MCF 10A (cell line): ENCODE data around the gene ESPN. TPM values are rescaled to one million over a fixed set of nuclear protein-coding genes. Genes with fewer than 3 reads are reported as not detected.

Experiments
- BruUV-seq: library from RNA; stranded (reverse); fragments of 400-500 nt; replicated peaks from 2 replicates; lab custom pipeline; 2021; lab: Mats Ljungman, UMichigan
- CTCF ChIA-PET: fragments of 300-600 bp; sonication (Branson Sonifier 250); formaldehyde crosslinking; extraction: SDS; loops from one replicate; lab custom pipeline; 2021; ENCODE audit warnings: antibody characterized with exemption, inconsistent platforms; lab: Yijun Ruan, JAX
- POLR2A ChIA-PET: fragments of 300-600, 350-650 bp; sonication (Branson Sonifier 250); formaldehyde crosslinking; extraction: SDS; loops from one replicate; lab custom pipeline; 2020; ENCODE audit warnings: antibody characterized with exemption, inconsistent platforms; lab: Yijun Ruan, JAX
- DNase-seq: peaks from one replicate; pipeline ENCODE4 v3.0.0-alpha.2; 2018; ENCODE audit not compliant: unreplicated experiment
- H3K27ac Mint-ChIP-seq: one replicate; pipeline ENCODE4 v1.8.0; 2022; ENCODE audit warnings: mild to moderate bottlenecking, low read depth, mixed read lengths; ENCODE audit not compliant: unreplicated experiment
- H3K27me3 Mint-ChIP-seq: one replicate; pipeline ENCODE4 v1.8.0; 2022; ENCODE audit warnings: mixed read lengths; ENCODE audit not compliant: insufficient read depth, unreplicated experiment
- H3K36me3 Mint-ChIP-seq: one replicate; pipeline ENCODE4 v1.8.0; 2022; ENCODE audit warnings: mild to moderate bottlenecking, moderate library complexity, mixed read lengths; ENCODE audit not compliant: insufficient read depth, unreplicated experiment
- H3K4me1 Mint-ChIP-seq: one replicate; pipeline ENCODE4 v1.8.0; 2022; ENCODE audit warnings: mixed read lengths; ENCODE audit not compliant: insufficient read depth, unreplicated experiment
- H3K4me3 Mint-ChIP-seq: one replicate; pipeline ENCODE4 v1.8.0; 2022; ENCODE audit warnings: mild to moderate bottlenecking, moderate library complexity, mixed read lengths; ENCODE audit not compliant: unreplicated experiment
- H3K9me3 Mint-ChIP-seq: one replicate; pipeline ENCODE4 v1.8.0; 2022; ENCODE audit warnings: mixed read lengths; ENCODE audit not compliant: unreplicated experiment
- CTCF ChIP-seq: fragments of 200-600 bp; IDR thresholded peaks from one replicate; pipeline ENCODE4 v1.8.0; 2022; ENCODE audit warnings: antibody characterized with exemption, mild to moderate bottlenecking; ENCODE audit not compliant: unreplicated experiment
- intact Hi-C: fragments of 100-400 bp; cut with micrococcal nuclease; formaldehyde crosslinking; loops from 2 replicates; pipeline ENCODE4 v1.14.1; 2022
- total RNA-seq: library from RNA; stranded (reverse); gene quantifications from 2 replicates; pipeline ENCODE4 v1.2.3, GENCODE V29; 2022

The ESPN gene
- total RNA-seq, 1 experiment from 2014 or later = 0.68 TPM

GRCh38 chr1:6473974-6474814, 49.6 kb downstream of the ESPN start:
- H3K9me3 Mint-ChIP-seq = no peaks in the 10 kb centered on the region
- BruUV-seq = no TSS peak
- CTCF ChIA-PET = interaction anchor here (0.6 to 1.1 kb wide), 3 partner anchors 15 to 404 kb away, joined by 3 to 6 read pairs (median 3); no protein-coding TSS in a partner anchor
- H3K27me3 Mint-ChIP-seq = no peaks in the 10 kb centered on the region
- intact Hi-C loops = loop anchor here (2.0 kb wide), 2 partner anchors 51 to 227 kb away; no protein-coding TSS in a partner anchor
- no peak for TF ChIP-seq CTCF
- H3K4me1 Mint-ChIP-seq = peaks cover 13% of the 10 kb centered on the region
- no peak for DNase-seq
- POLR2A ChIA-PET = interaction anchor here (3.2 kb wide), 1 partner anchor 17 kb away, joined by 15 read pairs; the partner anchor contains the start of gene PLEKHG5
- H3K4me3 Mint-ChIP-seq = no peak overlapping the region
- no peak overlapping the region for H3K27ac Mint-ChIP-seq
- H3K36me3 Mint-ChIP-seq = peaks cover 34% of the 10 kb centered on the region

GRCh38 chr1:6474815-6475282, 50.3 kb downstream of the ESPN start:
- ChIA-PET CTCF (interaction anchor here (0.6 kb wide), 1 partner anchor 403 kb away, joined by 3 read pairs; no protein-coding TSS in a partner anchor), POLR2A (no interaction called here)
- intact Hi-C loops = loop anchor here (2.0 kb wide), 2 partner anchors 52 to 228 kb away; no protein-coding TSS in a partner anchor
- no peaks in the 10 kb centered on the region for H3K9me3 Mint-ChIP-seq
- BruUV-seq = no TSS peak
- no peak overlapping the region for H3K27ac Mint-ChIP-seq
- no peak for TF ChIP-seq CTCF
- H3K27me3 Mint-ChIP-seq = no peaks in the 10 kb centered on the region
- peaks cover 30% of the 10 kb centered on the region for H3K36me3 Mint-ChIP-seq
- no peak for DNase-seq
- peaks cover 13% of the 10 kb centered on the region for H3K4me1 Mint-ChIP-seq
- no peak overlapping the region for H3K4me3 Mint-ChIP-seq

GRCh38 chr1:6475381-6476133, 51.0 kb downstream of the ESPN start:
- intact Hi-C loops = loop anchor here (2.0 kb wide), 2 partner anchors 53 to 229 kb away; no protein-coding TSS in a partner anchor
- peak; percentile 52 for DNase-seq
- ChIA-PET CTCF (interaction anchor here (0.6 to 3.2 kb wide), 16 partner anchors 7 to 487 kb away, joined by 3 to 18 read pairs (median 4); partner anchors contain the start of gene TNFRSF25), POLR2A (interaction anchor here (1.3 kb wide), 1 partner anchor 13 kb away, joined by 9 read pairs; no protein-coding TSS in a partner anchor)
- H3K4me3 Mint-ChIP-seq = no peak overlapping the region
- H3K27me3 Mint-ChIP-seq = no peaks in the 10 kb centered on the region
- H3K36me3 Mint-ChIP-seq = peaks cover 27% of the 10 kb centered on the region
- TF ChIP-seq CTCF = peak; percentile 90
- H3K27ac Mint-ChIP-seq = no peak overlapping the region
- no peaks in the 10 kb centered on the region for H3K9me3 Mint-ChIP-seq
- H3K4me1 Mint-ChIP-seq = peaks cover 13% of the 10 kb centered on the region
- BruUV-seq = no TSS peak
